HG03432 (cell line): ENCODE results near the gene TXK.
A peak's percentile ranks its signal among the peaks of the same experiment; 100 is the strongest.

Source experiments
- ATAC-seq: cut with Tn5 transposase; IDR thresholded peaks from one replicate; pipeline ENCODE4 v1.9.1; 2021; ENCODE audit warnings: mild to moderate bottlenecking, moderate library complexity; ENCODE audit not compliant: unreplicated experiment

The TXK gene

DNA sequence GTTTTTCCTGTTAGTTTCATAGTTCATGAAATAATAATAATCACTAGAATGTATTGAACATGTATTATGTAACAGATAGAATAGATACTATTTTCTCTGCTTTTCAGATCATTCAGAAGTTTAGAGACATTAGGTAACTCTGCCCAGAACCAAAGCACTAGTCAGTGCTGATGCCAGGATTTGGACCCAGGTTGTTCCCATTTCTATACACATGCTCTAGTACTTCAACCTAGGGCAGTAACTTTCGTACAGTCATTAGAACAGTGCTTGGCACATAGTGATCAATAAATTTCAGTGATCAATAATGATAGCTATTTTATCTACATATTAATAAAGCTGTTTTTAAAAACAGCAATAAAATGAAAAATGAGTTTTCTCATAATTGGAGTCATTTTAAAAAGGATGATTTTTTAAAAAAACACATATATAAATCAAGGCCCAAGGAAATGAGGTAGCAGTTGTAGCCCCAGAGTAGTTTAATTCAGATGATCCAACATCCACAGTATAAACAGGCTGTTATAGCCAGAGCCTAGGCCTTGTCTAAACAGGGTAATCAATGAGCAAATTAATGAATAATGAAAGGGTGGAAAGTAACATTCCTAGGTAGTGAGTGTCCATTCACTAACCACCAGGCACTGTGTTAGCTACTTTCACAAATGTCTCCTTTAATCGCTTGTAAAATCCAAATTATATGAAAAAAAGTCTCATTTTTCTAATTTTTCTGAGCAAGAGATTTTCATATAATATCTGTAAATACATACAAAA, 25.6 kb downstream of the TXK start:
- ATAC-seq, result no peak

- no peak for ATAC-seq
These were observed 28.8 kb downstream of the TXK start for GRCh38 chr4:48105230-48105629.

GRCh38 chr4:48103483-48104139, 30.4 kb downstream of the TXK start:
- ATAC-seq, result peak; percentile 79

- no peak for ATAC-seq
These were observed 31.7 kb downstream of the TXK start for GRCh38 chr4:48102303-48102702.

GRCh38 chr4:48100256-48100655, 33.8 kb downstream of the TXK start:
- no peak for ATAC-seq

DNA sequence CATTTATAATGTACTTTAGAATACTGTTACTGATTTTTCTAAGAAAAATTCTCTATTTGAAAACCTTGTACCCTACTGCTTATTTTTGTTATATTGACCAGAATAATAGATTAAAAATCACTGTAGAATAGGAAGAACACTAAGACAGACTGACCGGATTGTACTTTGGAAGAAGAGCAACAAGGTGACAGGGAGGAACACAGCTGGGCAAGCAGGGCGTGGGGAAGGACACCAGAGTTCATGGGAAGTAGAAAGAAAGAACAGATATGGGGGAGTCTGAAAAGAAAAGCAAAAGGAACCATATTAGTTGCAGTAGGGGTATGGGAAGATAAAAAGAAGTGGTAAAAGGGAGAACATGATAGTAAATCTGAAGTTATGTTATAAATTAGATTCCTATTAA, 38.6 kb downstream of the TXK start:
- ATAC-seq, result no peak

- ATAC-seq, result no peak
These were observed 40.0 kb downstream of the TXK start for GRCh38 chr4:48093991-48094416.

DNA sequence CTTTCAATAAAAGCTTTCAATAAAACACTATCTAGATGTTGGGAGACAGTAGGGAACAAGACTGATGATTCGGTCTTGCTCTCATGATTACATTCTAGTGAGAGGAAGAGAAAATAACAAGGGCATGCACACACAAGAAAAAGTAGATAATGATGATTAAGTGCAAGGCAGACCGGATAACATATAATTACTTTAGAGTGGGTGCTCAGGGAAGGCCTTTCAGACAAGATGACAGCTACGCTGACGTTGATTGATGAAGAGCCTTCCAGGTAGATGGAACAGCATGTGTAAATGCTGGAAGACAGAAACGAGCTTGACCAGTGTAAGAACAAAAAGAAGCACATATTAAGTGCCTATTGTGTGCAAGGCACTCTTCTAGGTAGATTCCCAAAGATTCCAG, 43.4 kb downstream of the TXK start:
- ATAC-seq, result no peak

DNA sequence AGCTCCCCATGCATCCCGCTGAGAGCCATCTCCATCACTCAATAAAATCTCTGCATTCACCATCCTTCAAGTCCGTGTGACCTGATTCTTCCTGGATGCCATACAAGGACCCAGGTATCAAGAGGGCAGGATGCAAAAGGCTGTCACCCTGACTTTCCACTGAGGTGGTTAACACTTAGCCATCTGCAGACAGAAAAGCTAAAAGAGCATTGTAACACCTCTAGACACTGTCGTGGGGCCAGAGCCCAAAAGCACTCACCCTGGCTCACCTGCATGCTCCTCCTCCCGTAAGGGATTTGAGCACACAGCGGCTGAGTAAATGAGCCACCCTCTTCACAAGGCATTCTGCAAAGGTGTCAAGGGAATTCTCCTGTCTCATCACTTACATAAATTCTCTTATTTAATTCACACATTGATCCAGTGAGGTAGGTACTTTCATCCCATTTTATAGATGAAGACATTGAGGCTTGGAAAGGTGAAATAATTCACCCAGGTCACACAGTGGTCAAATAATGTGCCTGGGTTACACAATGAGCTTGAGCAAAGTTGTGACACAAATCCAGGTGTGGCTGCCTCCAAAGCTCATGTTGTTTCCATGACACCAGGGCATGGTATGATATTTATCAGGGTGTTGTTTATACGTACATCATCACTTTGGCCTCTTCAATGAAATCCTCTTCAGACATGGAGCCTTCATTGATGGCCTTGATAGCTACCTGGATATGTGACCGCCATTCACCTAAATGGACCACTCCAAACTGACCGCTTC, 48.0 kb downstream of the TXK start:
- no peak for ATAC-seq

DNA sequence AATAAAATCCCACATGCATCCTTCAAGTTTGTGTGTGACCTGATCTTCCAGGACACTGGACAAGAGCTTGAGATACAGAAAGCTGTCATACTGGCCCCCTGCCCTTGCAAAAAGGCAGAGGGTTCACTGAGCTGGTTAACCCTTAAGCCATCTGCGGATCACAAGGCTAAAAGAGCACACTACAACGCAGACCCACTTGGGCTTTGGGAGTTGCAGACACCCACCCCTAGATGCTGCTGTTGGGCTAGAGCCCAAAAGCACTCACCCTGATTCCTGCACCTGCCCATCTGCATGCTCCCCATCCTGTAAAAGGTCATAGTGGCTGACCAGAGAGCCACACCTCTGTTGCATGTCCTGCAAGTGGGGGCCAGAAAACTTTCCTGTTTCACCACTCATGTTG, 51.1 kb downstream of the TXK start:
- no peak for ATAC-seq

GRCh38 chr4:48081196-48081595, 52.9 kb downstream of the TXK start:
- ATAC-seq, result no peak

DNA sequence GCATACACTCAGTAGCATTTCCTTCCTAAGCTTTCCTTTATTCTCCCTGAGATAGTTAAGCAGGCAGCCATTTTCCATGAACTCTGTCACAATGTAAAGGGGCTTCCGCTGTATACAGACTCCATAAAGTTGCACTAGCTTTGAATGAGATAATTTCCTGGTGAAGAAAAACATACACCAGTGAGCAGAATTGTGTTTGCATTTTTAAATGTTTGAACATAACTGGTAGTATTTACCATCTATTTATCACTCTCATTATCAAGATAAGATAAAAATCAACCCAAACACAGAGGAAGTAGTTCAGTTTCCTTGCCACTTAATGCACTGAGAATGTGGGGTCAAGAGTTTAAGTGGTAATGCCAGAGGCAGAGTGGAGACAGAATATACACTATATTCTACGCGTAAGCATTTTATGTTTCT, 54.1 kb downstream of the TXK start:
- no peak for ATAC-seq

DNA sequence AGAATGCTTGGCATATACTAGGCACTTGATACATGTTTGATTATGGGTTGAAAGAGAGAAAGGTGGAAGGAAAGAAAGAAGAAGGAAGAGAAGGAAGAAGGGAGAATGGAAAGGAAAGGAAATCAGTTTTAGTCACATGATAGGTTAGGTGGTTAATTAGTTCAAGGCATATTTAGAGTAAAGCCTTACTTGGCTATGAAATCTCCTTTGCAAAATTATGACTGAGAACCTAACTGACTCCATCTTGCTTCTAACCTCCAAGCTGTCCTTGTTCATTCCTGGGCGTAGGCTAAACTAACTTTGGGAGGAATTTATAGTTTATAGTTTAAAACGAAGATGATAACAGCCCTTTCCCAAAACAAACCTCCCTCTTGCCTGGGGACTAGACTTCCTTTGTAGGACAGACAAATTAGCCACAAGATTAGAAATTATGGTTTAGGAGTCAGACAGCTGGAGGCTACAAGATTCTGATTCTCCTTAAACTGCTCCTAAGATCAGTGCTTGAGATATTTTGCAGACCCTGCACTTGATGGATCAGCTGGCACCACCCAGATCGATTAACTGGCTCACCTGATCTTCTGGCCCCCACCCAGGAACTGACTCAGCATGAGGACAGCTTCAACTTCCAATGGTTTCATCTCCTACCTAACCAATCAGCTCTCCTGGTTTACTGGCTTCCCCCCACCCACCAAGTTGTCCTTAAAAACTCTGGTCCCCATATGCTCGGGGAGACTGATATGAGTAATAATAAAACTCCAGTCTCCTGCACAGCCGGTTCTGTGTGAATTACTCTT, 55.0 kb downstream of the TXK start:
- ATAC-seq, result no peak

DNA sequence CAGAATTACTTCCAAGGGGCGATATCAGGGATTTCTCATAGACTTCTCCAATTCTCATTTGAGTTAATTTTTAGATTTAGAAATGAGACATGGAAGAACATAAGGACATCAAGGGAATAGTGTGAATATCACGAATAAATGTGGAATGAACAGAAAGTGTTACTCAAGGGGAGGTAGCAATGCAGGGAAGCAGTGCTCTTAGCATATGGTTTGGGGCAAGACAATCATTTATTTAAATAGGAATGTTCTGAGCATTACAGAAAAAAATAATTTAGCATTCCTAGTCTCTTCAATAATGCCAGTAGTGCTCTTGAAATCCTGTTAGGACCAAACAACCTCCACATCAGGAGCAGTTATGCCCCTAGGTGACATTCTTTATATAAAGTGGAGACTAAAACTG, 55.6 kb downstream of the TXK start:
- no peak for ATAC-seq

DNA sequence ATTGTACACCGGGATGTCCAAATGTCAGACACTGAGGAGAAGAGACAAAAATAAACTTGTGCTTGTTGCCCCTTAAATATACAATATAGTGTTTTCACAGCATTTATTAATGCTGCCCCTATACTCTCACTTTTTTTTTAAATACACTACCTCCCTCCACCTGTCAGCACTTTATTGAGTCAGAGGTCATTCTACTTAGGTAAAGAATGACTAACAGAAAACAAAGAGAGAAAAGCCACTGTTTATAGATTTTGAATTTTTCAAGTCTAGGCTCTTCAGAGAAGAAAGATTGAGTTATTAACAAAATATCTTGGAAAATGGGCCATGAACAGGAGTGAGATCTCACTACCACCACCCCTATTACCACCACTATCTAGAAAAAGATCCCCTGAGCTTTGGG, 59.4 kb downstream of the TXK start:
- no peak for ATAC-seq

- no peak for ATAC-seq
These were observed 60.4 kb downstream of the TXK start for GRCh38 chr4:48073567-48074103.

- ATAC-seq, result no peak
These were observed 62.9 kb downstream of the TXK start for GRCh38 chr4:48071191-48071590.

- no peak for ATAC-seq
These were observed 65.0 kb downstream of the TXK start for GRCh38 chr4:48069026-48069425.

DNA sequence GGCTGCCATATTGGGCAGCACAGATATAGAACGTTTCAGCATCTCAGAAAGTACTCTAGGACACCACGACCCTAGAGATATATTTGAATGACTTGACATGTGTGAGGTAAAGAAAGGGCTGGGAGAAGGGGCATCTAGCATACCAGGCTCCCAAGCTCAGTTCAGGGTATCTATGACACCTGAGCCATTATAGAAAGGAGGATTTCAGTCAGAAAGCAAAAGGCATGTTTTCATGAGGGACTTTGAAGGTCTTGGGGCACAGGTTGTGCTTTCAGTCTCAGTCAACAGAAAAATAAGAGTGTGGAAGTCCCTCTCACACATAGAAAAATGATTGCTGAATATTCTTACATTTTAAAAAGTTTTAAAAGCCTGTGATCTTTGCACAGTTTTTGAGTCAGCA, 65.9 kb downstream of the TXK start:
- ATAC-seq, result no peak

GRCh38 chr4:48067536-48067935, 66.5 kb downstream of the TXK start:
- no peak for ATAC-seq

GRCh38 chr4:48065587-48066052, 68.4 kb downstream of the TXK start:
- peak; percentile 84 for ATAC-seq
